Astrocyte of the hippocampus (primary cell): ENCODE results near the gene UBE2O.

Experiments
- DNase-seq: peaks from one replicate; pipeline ENCODE4 v3.0.0; 2011; ENCODE audit warnings: low read depth, low spot score

UBE2O gene

DNA sequence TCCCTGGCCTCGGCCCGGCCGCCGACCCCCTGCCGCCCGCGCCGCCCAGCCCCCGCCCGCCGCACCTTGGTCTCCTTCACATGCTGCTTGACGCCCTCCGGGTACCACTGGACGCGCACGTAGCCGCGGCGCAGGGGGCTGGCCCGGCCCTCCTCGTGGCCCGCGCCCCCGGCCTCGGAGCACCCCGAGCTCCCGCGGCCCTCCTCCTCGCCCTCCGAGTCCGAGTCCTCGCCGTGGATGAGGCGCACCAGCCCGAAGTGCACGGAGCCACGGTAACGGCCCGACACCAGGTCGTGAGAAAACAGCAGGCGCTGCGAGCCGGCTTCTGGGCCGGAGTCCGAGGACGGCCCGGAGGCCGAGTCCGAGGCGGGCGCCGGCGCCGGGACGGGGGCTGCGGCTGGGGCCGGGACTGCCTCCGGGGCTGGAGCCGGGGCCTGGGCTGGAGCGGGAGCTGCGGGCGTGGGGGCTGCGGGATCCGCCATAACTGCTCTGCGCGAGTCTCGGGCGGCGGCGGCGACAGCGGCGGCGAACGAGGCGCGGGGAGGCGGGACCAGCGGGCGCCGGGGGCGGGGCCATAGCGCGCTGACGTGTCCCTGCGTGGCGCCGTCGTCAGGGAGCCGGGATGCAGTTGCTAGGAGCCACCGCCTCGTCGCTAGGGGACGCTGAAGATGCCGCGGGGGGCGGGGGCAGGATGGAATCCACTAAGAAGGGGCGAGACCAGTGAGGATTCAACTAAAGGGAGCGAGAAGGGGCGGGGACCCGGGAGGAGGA lies at the start of gene UBE2O:
Gene UBE2O (minus strand): TSS at position 493 of the 771 bp plus-strand sequence. CDS start 11 bp downstream, at position 482.
- DNase-seq: peak; percentile 96

DNA sequence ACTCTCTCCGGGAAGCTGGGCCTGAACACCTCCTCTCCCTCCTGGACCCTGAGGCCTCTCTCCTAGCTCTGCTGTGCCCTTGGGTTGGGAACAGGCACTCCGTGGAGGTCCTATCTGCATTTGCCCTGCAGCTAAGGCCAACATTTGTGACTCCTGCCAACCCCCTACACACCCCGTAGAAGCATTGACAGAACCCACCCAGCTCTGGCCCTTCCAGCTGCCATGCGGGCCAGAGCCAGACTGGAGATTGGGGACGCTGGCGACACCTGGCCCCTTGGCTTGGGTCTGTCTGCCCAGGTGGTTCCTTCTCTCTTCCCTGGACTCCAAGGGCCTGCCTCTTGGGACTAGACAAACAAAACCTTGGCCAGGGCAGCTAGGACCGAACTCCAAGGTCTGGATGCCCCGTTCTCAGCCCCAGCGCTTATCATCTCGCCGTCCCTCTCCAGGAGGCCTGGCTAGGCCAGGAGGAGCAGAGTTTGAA lies 48.9 kb upstream of the UBE2O start:
- no peak for DNase-seq

DNA sequence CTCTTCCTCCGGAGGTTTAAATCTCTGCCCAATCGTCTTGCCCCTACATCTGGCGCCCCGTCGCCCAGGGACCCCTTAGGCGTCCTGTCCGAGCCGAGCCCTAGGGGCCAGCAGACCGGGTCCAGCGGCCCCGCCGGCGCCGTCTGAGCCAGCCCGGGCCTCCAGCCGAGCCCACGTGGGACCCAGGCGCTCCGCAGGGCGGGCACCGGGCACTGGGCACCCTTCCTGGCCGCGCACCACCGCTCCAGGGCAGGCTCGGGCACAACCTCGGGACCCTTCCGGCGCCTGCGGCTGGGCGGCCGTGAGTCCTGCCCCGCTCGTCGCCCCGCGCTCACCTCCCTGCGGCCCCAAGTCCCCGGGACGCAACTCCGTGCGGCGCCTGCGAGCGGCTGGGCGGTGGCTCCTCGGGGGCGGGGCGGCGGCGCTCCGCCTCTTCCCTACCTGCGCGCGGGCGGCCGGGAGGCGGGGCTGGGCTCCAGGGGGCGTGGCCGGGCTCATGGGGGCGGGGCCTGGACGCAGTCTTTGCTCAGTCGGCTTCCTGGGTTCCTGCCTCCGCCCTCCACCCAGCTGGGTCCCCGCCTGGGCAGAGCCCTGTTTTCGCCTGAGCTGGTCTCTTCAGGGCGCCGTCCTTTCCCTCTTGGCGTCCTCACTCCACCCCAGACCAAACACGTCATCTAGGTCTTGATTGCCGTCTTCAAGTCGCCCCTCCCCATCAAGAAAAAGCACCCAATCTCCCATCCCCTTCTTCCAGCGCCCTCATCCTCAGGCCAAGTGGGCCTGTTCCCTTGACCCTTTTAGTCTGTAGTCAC lies 48.3 kb upstream of the UBE2O start, which contains the start of gene RHBDF2:
Gene RHBDF2 (minus strand): TSS at position 406 of the 809 bp plus-strand sequence. CDS start 19,899 bp downstream, outside the sequence.
- DNase-seq: peak; percentile 92

DNA sequence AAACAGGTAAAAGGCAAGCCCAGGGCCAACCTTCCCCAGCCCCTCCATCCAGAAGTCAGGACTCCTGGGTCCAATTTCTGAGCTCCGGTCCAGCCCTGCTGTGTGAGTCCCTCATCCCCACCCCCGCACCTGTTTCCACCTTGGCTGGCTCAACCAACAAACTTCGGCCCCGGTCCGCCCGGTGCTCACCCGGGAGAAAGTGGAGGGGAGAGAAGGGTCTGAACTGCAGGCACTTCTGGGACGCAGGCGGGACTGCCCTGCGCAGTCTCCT lies 47.7 kb upstream of the UBE2O start:
- no peak for DNase-seq

DNA sequence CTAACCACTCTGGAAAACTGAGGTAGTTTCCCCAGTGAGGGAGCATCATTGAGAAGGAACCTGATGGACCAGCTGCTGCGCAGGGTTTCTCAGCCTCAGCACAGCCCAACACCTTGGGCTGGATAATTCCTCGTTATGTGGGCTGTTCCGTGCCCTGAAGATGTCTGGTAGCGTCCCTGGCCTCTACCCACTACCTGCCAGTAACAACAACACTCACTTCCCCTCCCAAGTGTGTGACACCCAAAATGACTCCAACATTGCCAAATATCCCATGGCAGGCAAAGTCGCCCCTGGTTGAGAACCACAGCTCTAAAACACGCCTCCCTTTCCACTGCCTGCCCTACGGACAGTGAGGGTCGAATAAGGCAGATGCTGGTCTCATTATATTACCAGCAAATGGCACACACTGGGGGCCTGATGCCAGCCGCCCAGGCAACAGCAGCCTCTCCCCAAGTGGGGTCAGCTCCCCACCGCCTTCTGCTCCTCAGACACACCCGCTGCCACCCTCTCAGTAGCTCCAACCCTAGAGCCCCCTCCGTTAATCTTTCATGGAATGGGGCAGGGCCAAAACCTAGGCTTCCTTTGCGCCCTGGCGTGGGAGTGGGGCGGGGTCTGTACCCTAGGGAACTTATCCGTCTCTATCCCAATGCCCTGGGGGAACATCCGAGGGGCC lies 47.3 kb upstream of the UBE2O start:
- no peak for DNase-seq

DNA sequence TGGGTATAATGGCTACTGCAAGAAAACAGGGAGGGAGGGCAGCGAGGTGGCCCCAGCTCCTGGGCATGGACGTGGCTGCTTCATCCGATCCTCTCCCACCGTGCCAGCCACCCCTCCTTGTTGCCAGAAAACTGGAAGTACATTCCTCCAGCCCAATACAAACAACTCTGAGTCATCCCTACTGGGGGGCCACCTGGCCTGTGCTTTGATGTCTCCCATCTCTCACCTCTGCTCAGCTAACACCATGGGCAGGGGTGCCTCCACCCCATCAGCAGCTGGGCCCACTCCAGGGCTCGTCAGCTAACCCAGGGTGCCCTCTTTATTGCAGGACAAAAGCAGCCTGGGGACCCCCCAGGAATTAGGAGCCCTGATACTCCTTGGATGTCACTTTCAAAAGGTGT lies 46.3 kb upstream of the UBE2O start:
- peak; percentile 48 for DNase-seq

DNA sequence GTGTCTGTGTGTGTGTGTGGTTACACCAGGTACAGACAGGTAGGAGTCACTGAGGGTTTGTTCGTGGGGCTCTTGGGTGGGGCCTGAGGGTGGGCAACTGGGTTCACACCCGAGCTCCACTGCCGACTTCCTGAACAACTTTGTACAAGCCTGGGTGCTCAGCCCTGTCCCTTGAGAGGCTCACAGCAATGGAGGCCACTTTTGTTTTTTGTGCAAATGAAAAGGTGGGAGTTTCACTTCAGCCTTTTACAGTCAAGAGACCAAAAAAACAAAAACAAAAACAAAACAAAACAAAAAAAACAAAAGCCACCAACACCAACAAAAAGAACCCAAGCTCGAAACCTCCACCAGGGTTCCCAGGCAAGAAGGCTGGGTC lies 45.9 kb upstream of the UBE2O start:
- DNase-seq: no peak

DNA sequence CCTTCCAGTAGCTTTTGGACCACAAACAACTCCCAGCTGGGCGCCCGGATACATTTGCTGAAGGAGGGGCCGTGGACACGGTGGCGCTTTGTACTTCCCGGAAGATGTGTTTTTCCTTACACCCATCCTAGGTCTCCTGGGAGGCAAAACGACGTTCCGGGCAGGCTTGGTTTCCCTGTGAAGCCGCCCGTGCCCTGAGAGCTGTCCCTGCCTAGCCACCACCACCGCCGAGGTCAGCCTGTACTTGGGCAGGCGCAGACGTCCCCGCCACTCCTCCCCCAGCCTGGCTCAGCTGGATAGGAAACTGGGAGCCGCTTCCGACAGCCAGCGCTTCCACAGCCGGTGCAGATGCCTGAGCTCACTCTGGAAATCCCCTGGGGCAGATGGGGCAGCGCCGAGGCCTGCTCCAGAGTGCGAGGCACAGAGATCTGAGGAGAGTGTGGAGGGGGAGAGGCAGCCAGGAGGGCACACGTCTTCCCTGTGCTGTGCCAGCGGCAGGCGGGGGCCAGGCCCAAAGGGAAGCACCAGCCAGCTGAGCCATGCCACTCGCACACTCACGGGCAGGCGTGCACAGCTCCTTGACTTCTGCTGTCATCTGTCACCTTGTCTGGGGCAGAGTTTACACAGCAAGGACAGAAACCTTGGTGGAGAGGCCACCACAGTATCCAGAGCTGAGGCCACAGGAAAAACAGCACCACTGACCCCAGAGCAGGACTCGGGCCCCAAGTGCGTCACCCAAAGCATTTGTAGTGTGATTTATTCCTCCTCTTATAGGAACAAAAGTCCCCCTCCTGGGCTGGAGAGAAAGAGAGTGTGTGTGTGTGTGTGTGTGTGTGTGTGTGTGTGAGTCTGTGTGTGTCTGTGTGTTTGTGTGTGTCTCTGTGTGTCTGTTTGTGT lies 45.3 kb upstream of the UBE2O start:
- peak; percentile 90 for DNase-seq

DNA sequence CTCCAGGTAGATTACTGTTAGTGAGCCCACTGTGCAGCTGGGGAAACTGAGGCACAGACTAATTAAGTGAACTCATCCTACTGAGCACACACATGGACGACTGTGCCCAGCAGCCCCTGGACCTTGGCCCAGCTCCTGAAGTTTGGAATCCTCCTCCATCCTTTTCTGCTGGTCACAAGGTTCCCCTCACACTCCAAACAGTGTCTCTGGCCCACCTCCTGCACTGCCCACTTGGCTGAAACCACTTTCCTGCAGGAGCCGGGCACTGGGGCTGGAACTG lies 44.7 kb upstream of the UBE2O start:
- no peak for DNase-seq

DNA sequence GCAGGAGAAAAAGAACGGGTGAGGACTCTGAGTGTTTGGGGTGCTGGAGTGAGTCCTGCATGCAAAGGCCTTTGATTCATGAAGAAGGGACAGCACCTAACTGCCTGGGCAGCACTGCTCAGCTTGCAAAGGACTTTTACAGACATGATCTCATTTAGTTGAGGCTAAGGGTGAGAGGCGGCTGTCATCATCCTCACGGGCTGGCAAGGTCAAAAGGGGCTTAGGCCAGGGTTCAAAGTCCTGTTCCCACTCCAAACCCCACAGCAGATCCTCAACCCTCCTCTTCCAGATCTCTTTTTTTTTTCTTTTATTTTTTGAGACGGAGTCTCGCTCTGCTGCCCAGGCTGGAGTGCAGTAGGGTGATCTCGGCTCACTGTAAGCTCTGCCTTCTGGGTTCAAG lies 43.5 kb upstream of the UBE2O start:
- DNase-seq: no peak

DNA sequence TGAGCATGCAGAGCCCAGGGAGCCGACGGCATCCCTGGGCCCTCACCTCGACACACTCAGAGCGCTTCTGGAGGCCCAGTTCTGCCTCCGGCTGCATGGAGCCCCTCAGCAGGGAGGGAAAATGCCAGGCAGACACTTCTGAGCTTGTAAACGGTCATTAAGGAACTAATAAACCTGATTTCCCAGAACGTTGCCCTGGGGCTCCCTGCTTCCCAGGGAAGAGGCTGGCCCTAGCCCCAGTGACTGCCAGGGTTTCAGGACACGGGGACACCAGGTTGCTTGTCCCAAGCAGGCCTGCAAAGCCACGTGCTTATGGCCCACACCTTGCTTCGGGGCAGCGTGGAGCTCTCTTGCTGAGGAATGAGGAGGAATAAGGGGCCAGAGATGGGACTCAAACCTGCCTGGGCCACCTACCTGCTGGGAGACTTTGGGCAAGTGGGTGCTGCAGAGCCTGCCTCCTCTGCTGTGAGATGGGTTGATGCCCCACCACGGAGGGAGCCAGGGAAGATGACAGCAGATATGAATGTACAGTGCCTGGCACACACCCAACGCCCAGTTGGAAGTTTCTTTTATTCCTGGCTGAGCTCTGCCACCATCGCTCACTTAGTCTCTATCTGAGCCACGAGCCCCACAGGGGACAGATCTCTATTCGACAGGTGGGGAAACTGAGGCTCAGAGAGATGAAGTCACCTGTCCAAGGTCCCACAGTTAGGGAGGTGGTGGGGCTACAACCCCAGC lies 42.9 kb upstream of the UBE2O start:
- DNase-seq: no peak

DNA sequence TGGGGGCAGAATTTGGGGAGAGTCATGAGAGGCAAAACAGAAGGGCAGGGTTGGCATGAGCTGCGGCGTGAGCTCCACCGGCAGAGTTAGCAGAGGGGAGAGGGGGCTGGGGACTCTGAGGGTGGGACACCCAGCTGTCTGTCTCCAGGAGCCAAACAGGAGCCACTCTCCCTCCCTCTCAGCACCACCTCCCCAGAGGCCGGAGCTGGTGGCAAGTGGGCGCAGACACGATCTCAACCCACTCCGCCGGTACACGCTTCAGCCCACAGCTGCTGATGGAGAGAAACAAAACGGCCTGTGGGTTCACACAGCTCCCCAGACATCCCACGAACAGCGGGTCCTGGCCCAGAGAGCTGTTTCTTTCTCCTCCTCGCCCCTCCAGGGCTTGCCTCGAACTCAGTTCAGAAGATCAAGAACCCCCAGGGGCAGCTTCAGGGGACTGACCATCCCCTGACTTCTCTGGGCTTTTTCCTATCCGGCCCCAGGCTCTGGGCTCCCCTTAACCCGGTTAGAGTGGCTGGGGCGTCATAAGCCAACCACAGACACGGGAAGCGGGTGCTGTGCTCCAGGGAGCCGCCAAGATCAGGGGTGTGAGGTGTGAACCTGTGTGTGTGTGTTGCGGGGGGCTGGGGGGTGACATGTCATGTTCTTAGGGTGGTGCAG lies 40.7 kb upstream of the UBE2O start:
- no peak for DNase-seq

DNA sequence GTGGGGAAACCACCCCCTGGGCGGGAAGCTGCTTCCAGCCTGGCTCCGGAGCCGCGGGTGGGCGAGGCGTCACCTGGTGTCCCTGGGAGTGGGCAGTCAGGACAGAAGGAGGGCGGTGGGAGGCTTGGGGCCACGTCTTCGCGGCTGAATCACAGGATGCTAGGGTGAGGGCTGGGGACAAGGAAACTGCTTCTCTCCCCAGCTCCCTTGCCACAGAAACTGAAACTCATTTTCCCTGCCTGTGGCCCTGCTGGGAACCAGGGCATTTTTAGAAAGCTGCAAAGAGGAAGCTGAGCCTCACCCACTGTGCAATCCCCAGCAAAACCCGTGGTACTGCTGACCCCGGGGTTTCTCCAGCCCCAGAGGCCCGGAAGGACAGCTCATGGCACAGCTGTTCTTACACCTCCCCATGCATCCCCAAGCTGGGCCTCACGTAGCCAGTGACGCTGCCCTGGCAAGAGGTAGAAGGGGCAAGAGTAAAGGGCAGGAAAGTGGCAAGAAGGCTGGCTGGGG lies 40.1 kb upstream of the UBE2O start:
- DNase-seq: peak; percentile 48

DNA sequence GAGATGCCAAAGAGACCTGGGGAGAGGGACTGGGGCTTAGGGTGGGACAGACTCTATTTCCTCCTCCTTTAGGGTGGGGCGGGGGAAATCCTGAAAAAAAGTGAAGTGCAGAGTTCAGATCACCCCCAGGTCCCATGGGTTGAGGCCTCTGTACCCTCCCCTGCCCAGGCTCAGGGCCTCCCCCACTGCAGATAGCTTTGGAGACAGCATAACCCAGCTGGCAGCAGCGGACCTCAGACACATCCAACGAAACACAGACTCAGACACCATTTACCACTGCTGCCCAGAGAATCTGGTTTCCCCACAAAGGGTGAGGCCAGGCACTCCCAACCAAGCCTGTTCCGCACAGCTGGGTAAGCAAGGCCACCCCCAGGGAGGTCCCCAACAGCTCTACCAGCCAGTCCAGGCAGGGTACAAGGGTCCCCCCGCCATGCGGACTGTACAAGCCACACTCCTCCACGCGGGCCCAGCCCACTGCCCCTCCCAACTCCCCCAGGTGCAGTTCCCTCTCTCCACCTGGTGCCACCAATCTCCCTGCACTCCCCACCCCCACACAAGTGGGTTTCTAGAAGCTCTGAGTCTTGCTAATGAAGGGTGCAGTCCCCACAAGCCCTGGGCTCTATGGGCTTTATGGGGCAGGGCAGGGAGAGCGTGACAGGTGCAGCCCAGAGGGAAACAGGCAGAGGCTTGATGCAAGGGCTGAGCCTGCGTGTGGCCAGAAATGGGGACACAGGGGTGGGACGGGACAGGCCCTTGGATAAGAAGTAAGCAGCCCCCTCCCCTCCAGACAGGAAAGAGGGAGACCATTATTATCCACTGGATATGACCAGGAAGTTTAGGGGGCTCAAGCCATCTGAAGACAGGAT lies 39.4 kb upstream of the UBE2O start:
- no peak for DNase-seq

DNA sequence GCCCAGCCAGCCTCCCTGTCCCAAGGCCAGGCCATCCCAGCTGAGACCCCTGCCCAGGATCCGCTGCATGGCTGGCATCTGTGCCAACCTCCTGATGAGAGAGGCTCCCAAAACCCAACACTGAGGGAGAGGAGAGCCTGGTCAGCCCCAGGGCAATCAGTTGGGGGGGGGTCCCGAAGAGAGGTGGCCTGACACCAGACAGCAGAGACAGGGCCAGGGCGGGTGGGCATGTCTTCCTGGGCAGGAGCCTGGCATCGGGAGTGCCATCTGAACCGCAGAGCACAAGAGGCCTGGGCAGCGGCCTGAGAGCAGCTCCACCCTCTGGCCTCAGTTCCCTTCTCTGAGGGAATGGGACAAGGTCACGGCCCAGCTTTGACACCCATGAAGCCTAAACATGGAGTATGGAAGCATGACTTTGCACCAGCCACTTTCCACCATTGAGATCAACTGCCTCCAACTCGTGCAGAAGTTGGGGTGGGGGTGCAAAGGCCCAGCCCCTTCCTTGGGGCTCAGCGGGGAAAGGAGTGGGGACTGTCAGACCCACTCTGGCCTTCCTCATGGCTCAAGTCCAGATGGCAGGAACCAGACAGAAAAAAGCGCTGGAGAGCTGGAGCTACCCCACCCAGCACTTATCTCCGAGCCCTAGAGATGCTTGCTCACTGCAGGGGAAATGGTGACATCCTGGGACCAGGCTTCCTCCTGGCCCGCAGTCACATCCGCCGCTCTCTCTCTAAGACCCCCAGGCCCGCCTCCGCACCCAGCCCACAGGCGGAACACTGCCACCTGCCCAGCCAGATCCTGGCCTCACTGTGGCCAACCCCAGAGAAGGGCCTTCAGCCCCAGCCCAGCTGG lies 38.5 kb upstream of the UBE2O start:
- DNase-seq: no peak

DNA sequence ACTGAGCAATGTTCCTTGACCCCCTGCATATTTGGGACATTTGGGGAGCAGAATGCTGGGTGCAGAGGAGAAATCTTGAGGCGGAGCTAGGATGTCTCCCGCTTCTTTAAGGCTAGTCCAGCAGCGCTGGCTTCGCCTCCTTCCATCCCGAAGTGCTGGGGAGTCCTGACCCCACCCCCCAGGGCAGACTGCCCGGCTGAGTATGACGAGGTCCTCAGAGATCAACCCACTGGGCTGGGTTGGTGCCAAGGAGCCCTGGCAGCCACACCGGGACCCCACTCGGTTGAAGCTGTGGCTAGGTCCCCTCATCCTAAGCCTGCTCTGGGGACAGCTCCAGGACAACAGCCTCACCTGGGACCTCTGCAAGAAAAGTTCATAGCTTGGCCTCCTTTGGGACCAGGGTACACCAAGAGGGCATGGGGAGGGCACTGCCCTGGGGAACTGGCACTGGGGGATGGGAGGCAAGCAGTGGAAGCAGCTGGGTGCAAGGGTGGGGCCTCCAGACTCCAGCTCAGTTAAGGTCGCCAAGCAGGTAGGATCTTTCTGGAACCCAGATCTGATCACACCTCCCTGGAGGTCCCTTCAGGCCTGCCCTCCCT lies 37.3 kb upstream of the UBE2O start:
- no peak for DNase-seq

DNA sequence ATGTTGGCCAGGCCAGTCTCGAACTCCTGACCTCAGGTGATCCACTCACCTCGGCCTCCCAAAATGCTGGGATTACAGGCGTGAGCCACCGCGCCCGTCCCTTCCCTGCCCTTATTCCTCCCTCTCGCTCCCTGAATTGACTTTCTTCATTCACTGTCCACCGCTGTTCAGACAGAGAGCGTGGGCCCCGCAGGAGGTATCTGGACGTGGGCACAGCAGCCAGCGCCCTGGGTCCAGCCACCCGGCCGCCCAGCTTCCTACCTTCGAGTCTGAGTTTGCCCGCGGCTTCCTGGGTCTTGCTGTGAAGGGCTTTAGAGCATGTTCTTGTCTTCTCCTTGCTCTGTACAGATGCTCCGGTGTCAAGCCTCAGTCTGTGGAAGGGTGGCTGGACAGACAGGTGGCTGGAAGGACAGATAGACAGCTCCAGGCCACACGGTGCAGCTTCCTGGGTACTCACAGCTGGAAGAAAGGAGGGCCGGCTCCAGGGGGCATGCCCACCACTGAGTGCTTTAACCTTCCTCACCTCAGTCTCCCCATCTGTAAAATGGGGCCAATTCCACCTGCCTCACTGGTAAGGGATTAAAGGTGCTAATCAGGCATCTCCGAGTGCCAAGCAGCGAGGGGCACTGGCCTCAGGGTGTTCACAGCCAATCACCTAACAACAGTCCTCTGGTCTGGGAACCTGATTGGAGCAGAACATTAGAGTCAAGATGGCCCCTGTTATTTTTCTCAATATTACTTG lies 34.7 kb upstream of the UBE2O start:
- DNase-seq: no peak
